Amniotic stem cell (primary cell): ENCODE data around the gene TMEM187.
A peak's percentile ranks its signal among the peaks of the same experiment; 100 is the strongest.

ENCODE experiments used
- DNase-seq: peaks from one replicate; lab custom pipeline; 2025; lab: John Stamatoyannopoulos, UW

Gene TMEM187

DNA sequence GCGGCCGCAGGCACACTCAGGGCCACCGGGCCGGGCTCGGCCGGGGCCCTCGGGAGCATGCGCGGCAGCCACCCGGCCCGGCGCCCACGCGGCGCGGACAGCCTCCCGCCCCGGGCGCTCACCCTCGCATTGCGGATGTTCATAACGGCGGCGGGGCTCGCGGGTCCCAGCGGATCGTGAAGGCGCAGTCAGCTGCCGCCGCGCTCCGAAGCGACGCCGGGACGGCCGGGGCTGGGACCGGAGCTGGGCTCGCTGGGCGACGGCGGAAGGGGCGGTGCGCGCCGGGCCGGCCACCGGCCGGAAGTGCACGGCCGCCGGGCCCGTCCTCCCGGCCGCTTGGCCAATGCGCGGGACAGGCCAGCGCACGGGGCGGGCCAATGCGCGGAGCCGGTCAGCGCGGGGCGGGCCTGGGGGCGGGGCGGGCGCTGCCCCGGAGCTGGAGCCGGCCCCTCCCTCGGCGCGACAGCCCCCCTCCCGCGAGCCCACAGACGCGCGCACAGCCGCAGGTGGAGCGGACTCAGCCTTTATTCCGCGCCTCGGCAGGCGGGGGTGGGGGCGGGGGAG lies 37.7 kb upstream of the TMEM187 start, which contains the start of gene NAA10:
TSS of gene NAA10 (minus strand) at position 276 of the 564 bp plus-strand sequence. CDS start at position 143, 133 bp downstream.
- peak; percentile 43 for DNase-seq

DNA sequence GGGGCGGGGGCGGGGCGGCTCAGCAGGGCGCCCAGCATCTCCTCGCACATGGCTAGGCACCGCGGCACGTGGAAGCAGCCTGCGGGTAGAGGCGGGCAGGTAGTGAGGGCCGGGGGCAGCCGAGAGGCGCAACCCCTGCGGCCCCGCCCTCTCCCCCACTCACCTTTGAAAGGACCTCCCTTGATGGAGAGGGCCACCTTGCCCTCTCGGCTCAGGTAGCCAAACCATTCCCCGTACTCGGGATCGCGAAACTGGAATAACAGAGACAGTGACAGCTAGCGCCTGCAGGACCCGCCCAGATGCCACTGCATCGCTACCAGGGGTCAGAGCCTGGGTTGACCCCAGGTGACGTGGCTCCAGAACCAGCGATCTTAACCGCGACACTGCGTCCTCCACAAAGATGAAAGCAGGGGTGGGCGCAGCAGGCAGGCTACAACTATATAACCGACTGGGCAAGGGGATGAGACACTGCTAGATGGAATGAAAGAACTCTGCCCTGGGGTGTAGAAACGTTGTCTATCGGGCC lies 37.2 kb upstream of the TMEM187 start:
- no peak for DNase-seq

DNA sequence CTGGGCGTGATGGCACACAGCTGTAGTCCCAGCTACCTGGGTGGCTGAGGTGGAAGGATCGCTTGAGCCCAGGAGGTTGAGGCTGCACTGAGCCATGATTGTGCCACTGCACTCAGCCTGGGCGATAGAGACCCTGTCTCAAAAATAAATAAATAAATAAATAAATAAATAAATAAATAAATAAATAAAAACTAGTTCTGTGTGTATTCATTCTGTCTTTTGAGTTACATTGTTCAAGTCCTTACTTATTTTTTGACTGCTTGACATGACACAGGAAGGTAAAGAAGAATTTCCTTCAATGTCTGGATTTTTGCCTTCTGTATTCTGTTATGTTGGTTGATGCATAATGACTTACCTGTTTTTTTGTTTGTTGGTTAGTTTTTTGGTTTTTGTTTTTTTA lies 35.5 kb upstream of the TMEM187 start:
- DNase-seq: no peak

DNA sequence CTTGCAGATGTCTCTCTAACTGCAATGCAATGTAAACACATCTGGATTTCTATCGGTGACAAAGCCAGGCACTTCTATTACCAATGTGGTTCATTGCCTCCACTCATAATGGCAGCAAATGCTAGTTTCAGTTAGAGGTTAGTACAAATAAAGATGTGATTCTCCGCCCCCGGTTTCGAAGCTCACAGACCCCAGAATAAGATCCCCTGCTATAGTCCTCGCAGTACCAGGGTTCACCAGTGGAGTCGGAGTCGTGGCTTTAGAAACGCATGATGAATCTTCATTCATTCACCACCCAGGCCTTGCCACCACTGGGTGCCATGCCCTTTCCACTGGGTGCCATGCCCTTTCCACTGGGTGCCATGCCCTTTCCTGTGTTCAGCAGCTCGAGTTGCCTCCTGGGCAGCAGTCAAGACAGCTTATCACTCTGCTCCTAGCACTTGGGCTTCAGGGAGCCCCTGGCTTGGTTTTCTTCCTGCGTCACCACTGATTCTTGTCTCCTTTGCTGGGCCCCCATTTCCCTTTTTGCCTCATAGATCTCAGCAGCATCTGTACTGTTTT lies 34.2 kb upstream of the TMEM187 start:
- no peak for DNase-seq

DNA sequence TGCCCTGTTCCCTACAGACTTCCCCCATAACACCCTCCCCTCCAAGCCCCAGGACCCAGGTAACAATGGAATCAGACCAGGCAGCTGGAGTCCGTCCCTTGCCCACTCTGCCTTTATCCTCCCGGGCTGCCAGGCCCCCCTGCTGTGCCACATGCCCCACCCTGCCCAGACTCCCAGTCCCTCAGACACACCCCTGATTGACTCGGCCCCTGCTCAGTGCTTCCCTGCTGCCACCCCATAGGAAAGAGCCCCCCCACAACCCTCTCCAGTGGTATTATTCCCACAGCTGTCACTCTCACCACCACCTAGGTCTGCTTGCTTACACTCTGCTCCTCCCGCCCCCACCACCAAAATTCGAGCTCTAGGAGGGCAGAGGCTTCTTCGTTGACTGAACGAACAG lies 33.0 kb upstream of the TMEM187 start:
- DNase-seq: no peak

DNA sequence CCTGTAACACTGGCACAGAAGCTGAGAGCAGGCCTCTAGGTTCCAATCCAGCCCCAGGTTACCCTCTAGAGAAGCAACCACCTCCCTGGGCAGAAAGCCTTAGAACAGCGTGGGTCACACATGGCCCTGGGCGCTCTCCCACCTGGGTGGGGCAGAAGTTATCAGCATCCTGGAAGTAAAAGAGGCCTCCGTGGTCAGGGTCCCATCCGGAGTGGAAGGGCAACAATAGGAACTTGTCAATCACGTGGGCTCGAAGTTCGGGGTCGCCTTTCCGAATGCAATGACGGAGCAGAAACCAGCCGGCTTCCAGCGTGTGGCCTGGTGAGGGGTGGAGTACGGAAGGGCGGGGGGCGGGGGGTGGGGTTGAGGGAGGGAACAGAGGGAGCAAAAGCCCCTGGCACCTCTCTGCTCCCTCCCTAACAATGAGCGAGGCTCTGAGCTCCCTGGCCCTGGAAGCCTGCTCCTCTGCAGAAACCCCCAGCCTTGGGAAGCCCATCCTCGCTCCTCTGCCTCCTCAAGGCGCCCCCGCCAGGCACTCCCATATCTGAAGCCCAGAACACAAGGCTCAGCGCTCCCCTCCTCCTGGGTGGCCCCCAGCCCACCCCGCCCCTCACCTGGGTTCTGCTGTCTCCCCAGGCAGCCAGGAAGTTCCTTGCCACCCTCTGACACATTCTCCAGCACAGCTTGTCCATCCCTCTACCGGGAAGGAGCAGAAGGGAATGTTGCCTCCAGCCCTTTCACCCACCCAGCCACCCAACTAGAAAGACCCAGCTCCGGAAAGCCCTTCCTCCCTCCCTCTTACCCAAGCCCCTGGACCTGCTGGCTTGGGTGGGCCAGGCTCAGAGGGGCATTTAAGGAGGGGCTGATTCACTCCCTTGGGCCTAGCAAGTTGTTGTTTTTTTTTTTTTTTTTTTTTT lies 31.0 kb upstream of the TMEM187 start:
- no peak for DNase-seq

DNA sequence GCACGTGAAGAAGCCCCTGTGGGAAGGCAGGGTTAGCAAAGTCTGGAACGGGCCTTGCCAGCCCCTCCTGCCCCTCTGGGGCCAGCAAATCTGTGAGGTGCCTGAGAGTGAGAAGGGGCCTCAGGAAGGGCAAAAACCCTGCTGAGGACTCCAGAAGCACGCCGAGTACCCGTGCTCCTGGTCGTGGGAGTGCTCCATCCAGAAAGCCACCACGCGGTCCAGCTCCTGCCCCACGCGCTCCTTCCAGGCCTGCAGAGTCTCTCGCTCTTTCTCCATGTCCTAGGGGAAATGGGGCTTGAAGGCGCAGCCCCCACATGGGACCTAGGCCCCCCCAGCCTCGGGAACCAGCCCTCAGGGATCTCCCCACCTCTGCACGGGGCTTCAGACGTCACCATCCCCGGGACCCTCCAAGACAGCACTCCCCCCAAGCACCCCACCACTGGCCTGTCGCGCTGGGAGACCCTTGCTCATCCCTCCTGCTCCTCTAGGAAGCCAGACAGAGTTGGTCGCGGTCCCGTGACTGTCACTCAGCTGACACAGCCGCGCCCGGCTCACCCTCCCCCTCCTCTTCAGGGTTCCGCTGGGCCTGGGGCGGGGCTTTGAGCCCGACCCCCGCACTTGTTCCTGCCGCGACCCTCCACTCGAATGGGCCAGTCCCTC lies 28.3 kb upstream of the TMEM187 start, which contains the start of gene RENBP:
TSS of gene RENBP (minus strand) at position 504 of the 660 bp plus-strand sequence. CDS start at position 471, 33 bp downstream.
- DNase-seq: no peak

DNA sequence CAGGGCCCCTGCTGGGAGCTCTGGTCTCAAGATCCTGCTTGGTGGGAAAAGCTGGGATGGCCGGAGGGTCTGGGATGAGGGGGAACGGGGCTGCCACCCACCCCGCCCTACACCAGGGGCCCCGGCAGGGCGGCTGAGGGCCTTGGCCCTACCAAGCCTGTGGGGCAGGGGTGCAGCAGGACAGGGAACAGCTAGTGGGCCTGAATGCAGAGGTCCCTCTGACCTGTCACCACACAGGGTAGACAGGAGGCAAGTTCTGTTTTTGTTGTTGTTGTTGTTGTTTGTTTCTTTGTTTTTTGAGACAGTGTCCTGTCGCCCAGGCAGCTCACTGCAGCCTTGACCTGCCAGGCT lies 27.8 kb upstream of the TMEM187 start:
- no peak for DNase-seq

DNA sequence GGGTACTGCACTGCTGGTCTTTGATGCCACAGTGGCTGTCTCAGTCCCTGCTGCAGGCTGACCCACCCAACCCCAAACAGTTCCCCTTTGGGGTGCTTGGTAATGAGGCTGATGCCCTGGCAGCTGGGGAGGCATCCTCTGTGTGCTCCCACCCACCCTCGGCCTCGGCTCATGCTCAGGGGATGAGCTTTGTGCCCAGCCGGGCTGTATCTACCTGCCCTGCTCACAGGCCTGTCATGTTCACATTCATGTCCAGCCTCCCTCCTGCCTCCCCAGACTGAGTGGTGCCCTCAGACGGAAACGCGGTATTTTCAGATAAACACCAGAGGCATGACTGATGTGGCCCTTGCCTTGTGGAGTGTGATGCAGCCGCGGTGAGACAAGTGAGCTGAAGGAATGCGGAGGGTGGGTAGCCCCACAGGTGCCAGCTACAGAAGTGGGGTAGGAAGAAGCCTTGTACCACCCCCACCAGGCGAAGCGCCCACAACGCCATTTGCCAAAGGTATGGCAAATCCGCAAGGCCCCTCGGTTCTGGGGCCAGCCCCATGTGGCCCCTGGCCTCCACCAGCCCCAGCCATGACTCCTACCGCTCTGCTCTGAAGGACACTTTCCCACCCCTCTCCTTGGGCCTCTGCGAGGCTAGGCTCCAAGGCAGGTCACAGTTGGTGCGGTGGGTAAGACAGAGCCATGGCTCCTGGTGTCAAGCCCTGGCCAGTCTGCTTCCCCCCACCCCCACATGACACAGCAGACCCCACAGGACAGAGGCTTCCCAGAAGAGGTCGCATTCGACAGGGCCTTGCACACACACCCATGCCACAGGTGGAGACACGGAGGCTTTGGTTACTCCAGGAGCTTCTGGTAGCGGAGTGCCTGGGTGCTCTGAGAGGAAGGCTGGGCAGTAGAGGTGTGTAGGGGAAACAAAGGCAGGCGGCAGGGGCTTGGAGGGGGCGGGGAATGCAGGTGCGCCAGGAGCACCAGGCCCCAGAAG lies 26.3 kb upstream of the TMEM187 start:
- no peak for DNase-seq

DNA sequence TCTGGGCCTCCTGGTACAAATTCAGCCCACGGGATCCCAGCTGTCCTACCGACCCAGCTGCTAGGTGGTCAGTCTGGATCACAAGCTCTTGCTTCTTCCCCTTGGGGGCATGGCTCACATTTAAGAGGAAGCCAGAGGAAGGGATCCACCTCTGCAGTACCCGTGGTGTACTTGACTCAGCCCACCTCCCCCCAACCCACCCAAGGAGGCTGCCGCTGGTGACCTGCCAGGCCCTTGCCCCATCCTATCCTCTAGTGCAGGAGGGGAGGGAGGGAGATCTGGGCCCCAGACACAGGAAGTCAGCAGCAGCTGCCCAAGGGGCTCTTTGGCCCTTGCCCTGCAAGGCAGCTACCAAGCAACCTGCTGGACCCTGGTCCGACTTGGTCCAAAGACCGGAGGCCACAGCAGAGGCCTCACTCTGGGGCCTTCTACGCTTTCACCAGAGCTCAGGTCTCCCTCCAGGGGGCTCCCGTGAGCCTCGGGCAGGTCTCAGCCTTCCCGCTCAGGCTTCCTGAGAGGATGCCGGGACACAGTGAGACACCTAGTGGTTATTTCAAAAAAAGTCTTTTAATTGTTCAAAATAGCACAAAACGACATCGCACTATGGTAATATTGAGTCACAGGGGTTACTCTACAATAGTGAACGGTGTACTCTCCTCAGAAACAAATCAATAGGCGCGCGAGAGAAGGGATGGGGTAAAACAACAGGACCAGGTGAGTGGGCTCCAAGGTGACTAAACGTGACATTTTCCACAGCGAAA lies 25.4 kb upstream of the TMEM187 start:
- peak; percentile 3 for DNase-seq

DNA sequence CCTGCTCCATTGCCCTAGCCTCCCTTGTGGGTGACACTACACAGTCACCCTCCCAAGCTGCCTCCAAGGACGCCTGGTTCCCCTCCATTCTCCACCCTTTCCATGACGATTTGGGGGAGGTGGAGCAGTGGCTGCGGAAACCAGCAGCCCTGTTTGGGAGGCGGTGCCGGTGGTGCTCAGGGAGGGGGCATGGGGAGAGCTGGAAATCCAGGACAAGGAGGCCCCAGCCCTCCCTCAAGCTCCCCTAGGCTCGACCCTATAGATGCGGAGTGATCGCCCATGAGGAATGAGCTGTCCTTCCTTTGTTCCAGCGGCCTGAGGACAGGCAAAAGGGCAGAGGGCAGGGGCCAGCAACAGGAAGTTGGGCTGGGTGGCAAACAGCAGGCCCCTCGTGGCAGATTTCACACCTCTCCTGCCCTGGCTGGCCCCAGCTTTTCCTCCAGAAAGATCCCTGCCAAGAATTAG lies 24.5 kb upstream of the TMEM187 start:
- no peak for DNase-seq

DNA sequence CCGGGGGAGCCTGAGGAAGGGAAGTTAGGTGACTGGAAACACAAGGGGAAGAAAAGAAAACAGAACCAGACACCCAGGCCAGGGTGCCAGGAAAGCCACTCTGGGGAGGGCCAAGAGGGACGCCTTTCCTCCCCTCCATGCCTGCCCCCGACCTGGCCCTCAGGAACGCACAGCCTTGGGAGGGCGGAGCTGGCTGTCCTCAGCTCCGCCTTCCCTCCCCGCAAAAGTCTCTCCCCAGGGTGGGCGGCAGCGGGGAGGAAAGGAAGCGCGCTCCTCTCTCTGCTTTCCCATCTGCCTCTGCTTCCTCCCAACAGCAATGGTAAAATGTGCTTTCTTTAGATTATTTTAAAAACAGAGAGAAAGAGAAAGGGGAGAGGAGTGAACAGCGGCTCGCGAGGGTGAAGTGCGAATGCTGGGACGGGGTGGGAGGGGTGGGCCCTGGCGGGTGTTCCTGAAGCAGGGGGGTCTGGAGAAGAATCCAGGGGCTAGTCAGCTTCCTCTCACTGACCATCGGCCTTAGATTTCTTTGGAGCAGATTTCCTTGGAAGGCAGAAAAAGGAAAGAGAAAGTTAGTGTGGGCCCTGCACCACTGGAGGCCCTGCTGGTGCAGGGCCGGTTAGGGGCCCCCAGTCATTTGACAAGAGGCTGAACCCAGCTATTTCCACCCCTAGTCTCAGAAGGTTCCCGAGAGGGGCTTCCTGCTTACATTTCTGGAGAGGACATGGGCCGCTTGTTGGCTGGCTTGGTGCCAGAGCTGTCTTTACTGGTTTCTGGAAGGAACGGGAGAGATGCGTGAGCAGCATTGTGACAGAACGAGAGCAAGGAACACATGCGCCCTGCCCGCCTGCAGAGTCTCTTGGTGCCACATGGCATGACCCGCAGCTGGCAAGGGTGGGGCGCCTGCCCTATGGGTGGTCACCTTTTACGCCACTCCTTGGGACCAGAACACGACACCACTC lies 23.4 kb upstream of the TMEM187 start:
- no peak for DNase-seq

DNA sequence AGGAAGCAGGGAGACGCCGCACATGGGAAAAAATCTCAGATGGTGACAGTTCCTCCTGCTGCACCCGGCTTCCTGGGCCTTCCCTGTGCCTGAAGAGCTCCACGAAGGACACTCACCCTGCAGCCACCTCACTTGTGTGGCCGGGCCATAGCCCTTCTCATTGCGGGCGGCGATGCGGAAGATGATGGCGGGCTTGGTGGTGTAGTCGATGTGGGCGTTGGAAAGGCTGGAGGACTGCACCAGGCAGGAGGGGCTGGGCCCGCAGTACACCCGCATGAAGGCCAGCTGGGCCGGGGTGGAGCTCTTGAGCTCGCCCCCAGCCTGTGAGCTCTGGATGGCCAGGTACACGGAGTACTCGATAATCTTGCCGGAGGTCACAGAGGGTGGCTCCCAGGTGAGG lies 22.4 kb upstream of the TMEM187 start:
- DNase-seq: no peak

DNA sequence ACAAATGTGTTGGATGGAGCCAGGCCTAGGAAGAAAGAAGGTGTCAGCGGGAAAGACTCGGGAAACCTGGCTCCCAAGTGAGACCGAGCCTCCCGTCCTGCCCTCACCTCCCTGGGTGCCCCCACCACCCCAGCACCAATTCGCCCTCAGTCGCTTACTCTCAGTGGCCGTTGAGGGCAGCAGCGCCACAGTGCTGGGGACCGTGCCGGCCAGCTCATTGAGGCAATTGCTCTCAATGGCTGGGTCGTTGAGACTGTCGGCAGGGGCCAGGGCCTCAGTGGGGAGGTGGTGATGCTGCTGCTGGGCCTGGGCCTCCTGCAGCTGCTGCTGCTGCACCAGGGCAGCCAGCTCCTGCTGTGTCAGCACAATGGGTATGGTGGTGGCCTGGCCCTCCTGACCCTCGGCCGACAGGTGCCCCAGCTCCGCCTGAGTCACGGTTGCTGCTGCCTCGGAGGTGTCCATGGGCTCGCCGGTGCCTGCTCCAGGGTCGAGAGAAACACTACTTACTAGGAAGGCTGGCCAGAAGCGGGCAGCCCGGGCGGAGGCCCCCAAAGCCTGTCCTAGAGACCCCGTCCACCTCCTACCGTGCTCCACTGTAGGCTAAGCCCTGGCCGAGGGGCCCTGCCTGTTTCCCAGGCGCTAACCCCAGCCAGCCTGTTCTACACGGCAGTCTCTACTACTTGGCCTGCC lies 20.7 kb upstream of the TMEM187 start:
- no peak for DNase-seq

DNA sequence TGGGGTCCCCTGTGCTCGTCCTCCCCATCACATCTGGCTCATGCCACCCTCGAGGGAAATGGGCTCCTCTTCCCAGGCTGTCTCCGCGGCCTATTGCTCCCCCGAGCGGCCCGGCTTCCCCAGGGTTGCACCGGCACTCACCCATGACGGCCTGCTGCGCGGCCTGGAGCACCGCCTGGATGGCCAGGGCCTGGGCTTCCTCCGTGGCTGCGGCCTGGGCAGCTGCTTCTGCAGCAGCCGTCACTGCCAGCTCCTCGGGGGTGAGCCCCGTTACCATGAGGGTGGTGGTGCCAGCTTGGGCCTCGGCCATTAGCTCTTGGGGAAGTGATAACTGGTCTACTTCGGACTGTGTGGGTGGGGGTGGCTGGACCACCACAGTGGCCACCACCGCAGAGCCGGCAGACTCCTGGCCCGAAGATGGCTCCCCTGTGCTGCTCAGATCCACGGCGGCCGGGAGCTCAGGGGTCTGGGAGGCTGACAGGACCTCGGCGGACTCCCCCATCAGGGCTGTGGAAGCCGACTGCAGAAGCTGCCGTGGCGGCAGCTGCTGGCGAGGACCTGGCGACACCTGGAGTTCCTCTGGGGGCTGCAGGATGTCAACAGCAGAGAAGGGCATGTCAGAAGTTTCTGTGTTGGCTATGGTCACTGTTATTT lies 20.1 kb upstream of the TMEM187 start:
- no peak for DNase-seq

DNA sequence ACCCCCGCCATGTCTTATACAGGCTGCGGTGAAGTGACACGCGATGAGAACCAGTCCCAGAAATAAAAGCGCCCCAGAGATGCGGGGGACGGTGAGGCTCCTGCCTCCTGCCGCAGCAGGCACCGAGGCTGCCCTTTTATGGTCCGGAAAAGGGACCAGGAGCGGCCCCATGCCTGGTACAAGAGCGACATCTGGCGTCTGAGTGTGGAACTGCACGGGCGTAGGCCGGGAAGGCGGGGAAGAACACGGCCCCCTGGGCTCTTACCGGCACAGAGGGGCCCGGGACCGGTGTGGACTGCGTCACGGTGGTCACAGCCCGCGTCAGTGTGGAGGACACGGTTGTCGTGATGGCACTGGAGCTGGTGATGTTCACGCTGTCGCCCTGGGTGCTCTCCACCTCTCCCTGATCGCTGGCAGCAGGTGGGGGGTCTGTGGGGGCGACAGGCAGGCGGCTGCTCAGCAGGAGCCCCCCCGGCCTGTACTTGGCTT lies 19.2 kb upstream of the TMEM187 start:
- no peak for DNase-seq

DNA sequence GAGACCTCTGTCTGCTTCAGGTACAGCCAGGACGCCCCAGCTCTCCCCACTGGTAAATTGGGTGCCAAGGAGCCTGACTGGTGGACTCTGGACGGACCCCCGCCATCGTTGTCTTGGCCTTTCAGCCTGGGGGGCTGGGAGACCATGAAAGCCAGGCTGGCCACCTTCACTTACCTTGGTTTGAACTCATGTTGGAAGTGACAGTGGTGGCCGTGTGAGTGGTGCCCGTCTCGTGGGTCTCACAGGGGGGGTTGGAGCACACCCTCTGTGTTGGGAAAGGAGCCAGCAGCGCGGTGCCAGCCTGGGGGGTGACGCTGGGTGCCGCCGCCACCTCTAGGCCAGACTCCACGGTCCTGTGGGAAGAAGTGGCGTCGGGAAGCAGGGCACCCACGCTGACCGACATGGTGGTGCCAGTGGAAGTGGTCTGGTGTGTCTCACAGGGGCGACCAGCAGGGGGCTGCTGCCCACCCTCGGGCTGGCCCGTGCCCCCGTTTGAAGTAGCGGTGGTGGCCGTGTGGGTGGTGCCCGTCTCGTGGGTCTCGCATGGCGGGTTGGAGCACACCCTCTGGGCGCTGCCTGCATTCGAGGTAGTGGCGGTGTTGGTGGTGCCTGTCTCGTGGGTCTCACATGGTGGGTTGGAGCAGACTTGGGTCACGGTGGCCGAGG lies 18.5 kb upstream of the TMEM187 start:
- no peak for DNase-seq
